ENCODE data around the gene SUSD1.
A peak's percentile ranks its signal among the peaks of the same experiment; 100 is the strongest.
"Not testable (repeated sequence)": the region's sequence is repeated elsewhere in the genome, so short reads cannot be mapped to it uniquely, and the experiment has no call there.

Gene SUSD1

DNA sequence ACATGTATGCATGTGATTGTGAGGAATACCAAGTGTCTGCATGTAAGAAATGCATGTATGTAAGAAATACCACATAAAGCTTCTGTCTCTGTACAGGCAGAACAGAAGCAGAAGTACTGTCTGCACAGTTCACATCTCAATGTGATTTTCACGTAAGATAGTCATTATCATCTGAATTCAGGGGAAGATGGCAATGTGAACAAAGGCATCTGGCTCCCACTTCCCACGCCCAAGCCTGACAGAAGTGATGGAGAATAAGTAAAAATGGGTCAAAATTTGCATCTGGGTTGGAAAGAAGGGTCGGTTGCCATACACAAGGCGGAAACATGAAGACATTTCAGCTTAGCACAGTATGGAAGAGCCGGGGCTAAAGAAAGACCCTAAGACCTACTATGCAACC, 71.7 kb downstream of the SUSD1 start:
- peak in 1 of 51 donors; percentile 36 for DNase-seq

DNA sequence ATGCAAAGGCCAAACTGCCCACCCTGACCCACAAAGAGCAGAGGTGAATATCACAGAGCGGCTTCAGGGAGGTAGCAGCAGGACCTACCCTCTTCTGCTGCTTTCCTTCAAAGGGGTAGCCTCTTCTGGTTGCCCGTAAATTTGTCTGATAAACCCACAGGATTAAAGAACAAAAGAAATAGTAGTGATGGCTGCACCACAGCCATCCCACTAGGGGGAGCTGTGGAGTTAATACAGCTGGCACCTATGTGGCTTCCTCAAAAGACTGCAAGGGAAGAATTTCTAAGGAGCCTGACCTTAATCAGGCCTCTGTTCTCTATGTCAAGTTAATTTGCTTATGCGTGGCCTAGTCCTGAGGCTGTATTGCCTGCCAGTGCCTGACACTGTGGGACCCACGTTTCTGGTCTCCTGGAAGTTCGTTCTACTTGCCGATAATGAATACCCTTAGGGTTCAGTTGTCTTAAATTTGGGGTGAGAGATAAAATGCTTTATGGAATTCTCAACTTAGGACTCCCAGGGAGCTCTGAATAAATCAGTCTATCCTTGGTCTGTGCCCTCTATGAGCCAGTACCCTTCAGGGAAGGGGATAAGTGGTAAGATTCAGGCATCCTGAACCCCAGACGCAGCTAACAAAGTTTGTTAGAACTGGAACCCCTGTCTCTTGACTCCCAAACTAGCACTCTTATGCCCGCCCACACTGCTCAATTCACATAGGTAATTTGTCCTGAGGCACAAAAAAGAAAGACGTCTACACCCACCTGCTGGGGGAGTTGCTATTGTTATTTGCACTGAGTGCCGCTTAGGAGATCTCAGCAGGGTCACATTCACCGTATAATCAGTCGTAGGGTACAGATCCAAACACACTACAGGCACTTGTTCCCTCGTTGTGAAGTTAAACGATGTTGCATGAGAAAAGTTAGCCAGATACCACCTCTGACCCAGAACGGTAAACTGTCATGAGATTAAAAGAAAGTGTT, 77.1 kb downstream of the SUSD1 start:
- peak in 28 of 51 donors; percentile 1 to 61 (median 22) for DNase-seq

DNA sequence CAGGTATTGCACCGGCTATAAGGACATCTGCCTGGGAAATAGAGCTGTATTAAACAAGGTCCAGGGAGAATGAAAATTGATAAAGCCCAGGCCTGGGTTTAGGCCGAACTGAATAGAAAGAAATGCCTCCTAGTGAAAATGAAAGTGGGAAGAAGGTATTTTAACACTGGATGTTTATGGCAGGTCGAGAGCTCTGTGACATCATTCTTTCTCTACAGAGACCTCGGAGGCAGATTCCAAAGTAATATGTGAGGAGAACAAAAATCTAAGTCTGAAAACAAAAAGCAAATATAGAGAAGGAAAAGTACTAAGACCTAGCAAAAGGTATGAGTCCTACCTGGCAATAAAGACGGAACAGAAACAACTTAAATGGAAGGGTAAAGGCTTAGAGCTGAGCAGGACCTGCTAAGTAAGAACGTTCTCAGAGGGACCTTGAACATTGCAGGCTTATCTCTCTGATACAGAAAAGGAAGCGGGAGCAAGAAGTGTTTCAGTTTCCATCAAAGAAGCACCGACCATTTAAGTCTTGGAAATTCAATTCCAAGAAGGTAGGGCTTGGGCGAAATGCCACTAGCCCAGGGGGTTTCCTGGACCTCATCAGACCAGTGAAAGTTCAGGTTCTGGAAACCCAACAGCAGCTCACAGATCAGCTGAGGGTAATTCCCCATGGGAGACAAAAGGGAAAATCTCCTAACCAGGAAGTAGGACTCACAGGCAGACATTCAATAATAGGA, 80.0 kb downstream of the SUSD1 start:
- DNase-seq, result no peak

DNA sequence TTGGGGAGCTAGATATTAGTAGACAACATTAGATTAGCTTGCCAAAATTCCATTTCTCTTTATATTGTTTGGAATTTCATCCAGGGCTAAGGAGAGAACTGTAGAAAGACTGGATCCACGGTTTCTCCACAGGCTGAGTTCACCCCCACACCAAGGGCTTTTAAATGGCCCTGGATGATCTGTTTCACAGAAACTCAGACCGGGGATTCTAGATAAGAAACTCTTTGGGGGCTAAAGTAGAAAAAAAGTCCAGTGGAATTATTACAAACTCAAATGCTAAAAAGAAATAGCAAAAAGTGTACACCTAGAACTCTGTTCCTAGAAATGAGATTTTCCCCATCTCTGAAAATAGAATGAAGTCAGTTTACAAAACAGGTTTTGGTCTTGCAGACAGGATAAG, 80.9 kb downstream of the SUSD1 start:
- DNase-seq, result no peak

- no peak for DNase-seq
Measured at GRCh38 chr9:112093870-112094216, 81.3 kb downstream of the SUSD1 start.

- no peak for DNase-seq
Measured at GRCh38 chr9:112093147-112093869, 81.8 kb downstream of the SUSD1 start.

DNA sequence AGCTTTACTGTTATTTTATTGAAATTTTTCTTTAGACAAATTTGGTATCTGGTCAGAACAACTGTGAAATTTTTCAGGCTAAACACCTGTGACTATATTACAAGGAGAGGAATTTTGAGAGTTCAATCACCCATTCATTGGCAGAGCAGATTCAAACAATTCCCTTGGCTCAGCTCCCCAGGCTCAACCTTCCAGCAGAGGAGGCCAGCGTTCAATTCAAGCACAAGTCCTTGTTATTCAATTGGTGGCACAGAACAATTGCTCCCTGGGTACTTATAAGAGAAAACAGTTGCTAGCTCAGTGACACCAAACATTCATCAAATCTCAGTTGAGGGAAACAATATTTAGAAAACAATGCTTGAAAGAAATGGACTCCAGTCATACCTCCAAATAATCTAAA, 83.3 kb downstream of the SUSD1 start:
- peak in 21 of 51 donors; percentile 1 to 45 (median 9) for DNase-seq

DNA sequence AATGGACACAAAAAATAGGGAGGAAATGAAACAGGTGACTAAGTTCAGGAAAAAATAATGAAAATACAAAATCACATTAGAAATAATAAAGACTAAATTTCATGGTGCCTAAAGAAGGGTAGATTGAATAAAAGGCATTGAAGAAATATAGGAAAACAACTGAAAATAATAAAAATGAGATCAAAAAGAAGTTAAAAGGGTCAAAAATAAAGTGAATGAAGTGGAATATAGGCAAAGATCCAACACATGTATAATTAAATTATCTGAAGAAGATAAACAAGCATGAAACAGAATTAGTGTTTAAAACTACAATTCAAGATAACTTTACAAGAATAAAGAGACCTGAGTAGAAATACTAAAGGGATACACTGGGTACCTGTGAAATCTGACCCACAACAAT, 87.6 kb downstream of the SUSD1 start:
- no peak for DNase-seq

DNA sequence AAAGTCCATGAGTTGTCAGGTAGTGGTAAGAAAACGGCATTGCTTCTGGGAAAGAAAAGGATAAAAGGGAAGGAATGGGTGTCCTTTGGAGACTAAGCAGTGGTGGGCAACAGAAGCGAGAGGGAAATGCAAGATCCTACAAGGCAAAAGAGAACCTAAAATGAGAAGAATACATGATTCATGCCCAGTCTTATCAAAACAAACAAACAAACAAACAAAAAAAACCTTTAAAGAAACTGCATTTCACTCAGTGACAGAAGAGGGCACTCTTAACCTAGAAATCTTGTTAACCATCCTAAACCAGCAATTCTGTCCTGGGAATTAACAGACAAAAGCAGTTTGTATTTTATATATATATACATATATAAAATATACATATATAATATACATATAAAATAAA, 88.5 kb downstream of the SUSD1 start:
- no peak for DNase-seq

- DNase-seq, result no peak
Measured at GRCh38 chr9:112084907-112085306, 90.2 kb downstream of the SUSD1 start.

GRCh38 chr9:112084334-112084733, 90.8 kb downstream of the SUSD1 start:
- DNase-seq, result no peak

GRCh38 chr9:112081918-112082729, 93.0 kb downstream of the SUSD1 start:
- no peak for DNase-seq

- no peak for DNase-seq
Measured at GRCh38 chr9:112080831-112081542, 94.1 kb downstream of the SUSD1 start.

DNA sequence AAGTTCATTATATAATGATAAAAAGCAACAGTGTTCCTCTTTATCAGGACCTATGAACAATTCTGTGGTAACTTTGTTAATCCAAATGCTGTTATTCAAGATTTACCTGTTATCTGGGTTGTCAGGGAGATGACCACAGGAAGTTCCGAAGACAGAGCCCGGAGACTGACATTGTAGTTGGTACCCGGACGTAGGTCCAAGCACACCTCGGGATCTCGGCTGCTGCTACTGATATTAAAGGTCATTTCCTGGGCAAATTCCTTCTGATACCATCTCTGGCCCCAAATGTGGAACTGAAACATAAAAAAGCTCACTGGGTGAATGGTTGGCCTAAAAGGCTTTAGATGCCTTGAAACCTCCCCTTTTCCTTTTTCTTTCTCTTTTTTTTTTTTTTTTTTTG, 96.7 kb downstream of the SUSD1 start:
- DNase-seq, result no peak

DNA sequence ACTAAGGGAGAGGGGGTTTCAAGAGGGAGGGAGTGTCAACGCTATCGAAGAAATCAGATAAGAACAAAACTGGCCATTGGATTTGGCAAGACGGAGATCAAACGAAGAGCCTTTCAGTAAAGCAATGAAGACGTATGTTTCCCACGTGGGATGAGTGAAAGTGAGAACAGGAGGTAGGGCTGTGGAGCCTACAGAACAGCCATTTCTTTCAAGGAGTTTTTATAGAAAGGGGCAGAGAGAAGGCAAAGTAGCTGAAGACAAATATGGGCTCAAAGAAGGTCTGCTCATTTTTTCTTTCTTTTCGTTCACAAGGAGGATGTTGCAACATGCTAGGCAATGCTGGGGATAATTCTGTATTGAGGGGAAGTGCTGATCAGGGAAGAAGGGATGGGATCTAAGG, 98.3 kb downstream of the SUSD1 start:
- DNase-seq, result no peak

- no peak for DNase-seq
Measured at GRCh38 chr9:112075009-112075378, 100.1 kb downstream of the SUSD1 start.

GRCh38 chr9:112074250-112075008, 100.7 kb downstream of the SUSD1 start:
- peak in 31 of 51 donors; percentile 3 to 72 (median 33) for DNase-seq

DNA sequence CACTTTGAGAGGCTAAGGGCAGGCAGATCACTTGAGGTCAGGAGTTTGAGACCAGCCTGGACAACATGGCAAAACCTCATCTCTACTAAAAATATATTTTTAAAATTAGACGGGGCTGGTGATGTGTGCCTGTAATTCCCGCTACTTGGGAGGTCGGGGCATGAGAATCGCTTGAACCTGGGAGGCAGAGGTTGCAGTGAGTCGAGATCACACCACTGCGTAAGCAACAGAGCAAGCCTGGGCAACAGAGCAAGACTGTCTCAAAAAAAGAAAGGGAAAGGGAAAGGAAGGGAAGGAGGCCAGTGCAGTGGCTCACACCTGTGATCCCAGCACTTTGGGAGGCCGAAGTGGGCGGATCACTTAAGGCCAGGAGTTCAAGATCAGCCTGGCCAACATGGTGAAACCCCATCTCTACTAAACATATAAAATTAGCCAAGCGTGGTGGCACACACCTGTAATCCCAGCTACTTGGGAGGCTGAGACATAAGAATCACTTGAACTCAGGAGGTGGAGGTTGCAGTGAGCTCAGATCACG, 101.4 kb downstream of the SUSD1 start:
- DNase-seq, result not testable (repeated sequence)
